Stimulated activated CD4-positive, alpha-beta T cell treated with anti-CD3 and anti-CD28 coated beads, Interleukin-4, amount 100 ng/mL, for 48 hours (primary cell): ENCODE data around the gene BRME1.
"Not testable (repeated sequence)": the region's sequence is repeated elsewhere in the genome, so short reads cannot be mapped to it uniquely, and the experiment has no call there.

Source experiments
- DNase-seq, 2 donors: peaks; one replicate each; pipeline ENCODE4 v3.0.0-alpha.2; 2020; ENCODE audit warnings: low read depth in 2 of 2

BRME1 gene

GRCh38 chr19:13926715-13927114, 20.8 kb upstream of the BRME1 start:
- DNase-seq = no peak

DNA sequence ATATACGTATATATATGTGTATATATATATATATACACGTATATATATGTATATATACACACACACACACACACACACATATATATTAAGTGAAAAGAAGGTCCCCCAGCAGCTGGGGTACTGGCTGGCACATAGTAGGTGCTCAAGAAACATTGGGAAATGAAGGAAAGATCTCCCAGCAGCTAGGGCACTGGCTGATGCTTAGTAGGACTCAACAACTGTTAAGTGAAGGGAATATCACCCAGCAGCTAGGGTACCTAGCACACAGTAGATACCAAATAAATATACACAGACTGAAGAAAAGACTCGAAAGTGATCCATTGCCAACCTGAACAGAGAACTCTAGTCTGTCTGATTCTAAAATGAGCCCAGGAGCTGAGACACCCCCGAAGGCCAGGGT, 20.1 kb upstream of the BRME1 start:
- no peak for DNase-seq

DNA sequence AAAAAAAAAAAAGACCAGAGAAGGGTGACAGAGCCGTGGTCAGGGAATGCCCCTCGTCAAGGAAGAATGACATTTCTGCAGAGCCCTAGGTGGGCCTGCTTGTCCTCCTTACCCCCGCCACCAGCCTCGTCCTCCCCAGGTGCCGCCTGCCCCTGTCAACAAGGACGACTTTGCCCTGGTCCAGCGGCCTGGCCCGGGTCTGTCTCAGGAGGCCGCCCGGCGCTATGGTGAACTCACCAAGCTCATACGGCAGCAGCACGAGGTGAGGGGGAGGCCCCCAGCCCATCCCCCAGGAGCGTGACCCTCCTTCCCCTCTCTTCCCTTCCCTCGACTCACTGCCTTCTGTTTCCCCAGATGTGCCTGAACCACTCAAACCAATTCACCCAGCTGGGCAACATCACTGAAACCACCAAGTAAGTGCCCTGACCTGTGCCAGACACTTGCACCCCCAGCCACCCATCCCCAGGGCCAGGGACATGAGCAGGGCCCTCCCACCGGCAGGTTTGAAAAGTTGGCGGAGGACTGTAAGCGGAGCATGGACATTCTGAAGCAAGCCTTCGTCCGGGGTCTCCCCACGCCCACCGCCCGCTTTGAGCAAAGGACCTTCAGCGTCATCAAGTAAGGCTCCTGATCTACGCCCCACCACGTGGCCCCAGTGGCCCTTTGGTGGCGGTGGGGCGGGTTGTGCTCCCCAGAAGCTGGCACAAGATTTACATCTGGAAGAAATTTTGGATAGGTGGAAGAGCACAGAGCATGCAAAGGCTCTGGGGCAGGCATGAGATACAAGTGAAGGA, 17.5 kb upstream of the BRME1 start:
- DNase-seq = no peak

DNA sequence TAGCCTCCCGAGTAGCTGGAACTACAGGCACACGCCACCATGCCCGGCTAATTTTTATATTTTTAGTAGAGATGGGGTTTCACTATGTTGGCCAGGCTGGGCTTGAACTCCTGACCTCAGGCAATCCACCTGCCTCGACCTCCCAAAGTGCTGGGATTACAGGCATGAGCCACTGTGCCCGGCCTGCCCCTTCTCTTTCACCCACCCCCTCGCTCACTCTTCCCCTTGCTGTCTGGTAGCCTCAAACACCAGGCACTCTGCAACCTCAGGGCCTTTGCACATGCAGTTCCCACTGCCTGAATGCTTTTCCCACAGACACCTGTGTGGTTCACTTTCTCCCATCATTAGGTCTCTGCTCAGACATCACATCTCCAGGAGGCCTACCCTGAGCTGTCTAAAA, 16.2 kb upstream of the BRME1 start:
- DNase-seq = not testable (repeated sequence)

DNA sequence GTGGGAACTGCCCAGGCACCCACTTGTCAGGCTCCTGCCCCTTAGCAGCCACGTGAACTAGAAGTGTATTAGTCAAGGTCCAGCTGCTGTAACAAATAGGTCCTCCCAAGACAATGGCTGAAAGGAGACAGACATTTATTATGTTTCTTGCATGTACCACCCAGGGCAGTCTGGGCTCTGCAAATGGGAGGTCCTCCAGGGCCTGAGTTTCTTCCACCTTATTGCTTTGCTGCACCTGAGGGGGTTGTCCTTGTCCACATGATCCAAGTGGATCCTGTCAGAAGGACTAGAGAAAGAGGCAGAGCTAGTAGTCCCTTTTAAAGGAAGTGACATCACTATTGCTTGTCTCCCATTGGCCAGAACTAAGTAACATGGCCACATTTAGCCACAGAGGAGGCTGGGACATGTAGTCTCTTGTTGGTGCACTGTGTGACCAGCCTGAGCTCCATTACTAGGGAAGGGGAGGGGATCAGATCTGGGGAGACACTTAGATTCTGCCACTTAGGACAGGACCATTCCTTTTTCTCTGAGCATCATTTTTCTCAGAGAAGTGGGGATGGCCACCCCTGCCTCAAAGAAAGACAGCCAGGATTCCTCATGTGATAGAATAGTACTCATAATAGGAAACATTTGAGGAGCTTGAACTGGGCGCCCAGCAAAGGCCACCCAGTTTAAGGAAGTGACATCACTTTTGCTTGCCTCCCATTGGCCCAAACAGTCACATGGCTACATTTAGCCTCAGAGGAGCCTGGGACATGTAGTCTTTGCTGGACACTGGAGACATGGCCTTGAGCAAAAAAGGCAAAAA, 15.2 kb upstream of the BRME1 start:
- peak; percentile 12 to 32 for DNase-seq

GRCh38 chr19:13920524-13920923, 14.6 kb upstream of the BRME1 start:
- DNase-seq = no peak

DNA sequence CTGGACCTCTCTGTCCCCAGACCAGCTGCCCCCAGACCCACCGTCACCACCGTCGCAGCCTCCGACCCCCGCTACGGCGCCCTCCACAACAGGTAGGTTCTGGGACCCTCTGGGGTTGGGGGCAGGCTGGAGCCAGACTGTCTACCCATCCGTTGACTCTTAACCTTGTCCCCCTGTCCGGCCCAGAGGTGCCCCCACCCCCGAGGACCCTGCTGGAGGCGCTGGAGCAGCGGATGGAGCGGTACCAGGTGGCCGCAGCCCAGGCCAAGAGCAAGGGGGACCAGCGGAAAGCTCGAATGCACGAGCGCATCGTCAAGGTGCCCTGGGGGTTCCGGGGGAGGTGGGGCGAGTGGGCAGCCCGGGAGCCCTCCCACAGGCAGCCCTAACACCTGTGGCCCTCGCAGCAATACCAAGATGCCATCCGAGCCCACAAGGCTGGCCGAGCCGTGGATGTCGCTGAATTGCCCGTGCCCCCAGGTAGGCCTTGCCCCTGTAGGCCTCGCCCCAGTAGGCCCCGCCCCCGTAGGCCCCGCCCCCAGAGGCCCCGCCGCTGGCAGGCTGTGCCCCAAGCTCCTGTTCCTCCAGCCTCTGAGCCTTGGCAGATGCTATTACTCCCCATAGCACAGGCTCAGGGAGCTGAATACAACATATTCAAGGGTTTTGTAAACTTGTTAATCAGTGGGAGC, 13.0 kb upstream of the BRME1 start:
- DNase-seq = no peak

GRCh38 chr19:13917888-13918406, 12.0 kb upstream of the BRME1 start:
- DNase-seq = no peak

GRCh38 chr19:13914777-13915176, 8.9 kb upstream of the BRME1 start:
- DNase-seq = no peak

- DNase-seq = no peak
Measured at GRCh38 chr19:13913352-13913751, 7.4 kb upstream of the BRME1 start.

DNA sequence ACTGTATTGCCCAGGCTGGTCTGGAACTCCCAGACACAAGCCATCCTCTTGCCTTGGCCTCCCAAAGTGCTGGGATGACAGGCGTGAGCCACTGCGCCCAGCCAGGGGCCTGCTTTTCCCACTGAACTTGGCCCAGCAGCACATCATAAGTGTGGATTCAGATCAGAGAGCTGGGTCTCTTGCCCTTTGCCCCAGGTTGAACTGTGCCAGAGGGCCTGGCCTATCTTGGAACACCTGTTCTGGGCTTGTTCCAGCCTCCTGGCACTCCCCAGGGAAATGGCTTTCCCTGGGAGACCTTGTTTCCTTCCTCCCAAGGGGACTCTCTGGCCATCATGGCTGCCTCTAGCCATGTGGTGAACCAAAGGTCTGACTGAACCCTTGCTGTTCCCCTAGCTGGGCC, 3.5 kb upstream of the BRME1 start:
- DNase-seq = no peak

GRCh38 chr19:13908674-13909073, 2.8 kb upstream of the BRME1 start:
- DNase-seq = no peak

DNA sequence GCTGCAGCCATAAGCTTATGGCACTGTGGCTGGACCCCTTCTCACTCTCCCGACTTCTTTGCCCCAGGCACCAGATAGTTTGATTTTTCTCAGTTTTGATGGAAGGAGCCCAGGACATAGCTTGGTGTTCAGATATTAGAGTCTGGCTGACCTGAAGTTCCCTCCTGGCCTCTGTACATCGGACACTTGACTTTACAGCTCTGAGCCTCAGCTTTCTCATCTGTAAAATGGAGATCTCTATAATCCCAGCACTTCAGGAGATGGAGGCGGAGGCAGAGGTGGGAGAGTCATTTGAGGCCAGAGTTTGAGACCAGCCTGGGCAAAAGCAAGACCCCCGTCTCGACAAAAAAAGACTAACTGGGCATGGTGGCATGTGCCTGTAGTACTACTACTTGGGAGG, 993 bp upstream of the BRME1 start:
- DNase-seq = no peak

GRCh38 chr19:13906521-13906904, 596 bp upstream of the BRME1 start:
- DNase-seq = no peak

GRCh38 chr19:13902993-13903555, 2.8 kb downstream of the BRME1 start:
- no peak for DNase-seq

- DNase-seq = no peak
Measured at GRCh38 chr19:13899912-13900584, 5.9 kb downstream of the BRME1 start.

DNA sequence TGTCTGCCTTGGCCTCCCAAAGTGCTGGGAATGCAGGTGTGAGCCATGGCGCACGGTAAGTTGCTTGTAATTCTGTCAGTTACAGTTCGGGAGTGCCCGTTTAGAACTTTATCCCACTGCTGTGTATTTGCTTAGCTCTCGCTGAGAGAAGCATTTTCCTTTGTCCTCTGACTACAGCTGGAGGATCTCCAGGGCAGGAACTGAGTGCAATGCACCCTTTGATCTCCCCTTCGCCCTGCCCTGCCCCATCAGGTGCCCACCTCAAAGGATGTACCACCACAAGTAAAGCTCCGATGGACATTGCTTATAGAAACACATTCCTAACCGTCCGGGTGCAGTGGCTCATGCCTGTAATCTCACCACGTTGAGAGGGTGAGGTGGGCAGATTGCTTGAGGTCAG, 6.5 kb downstream of the BRME1 start:
- DNase-seq = no peak

DNA sequence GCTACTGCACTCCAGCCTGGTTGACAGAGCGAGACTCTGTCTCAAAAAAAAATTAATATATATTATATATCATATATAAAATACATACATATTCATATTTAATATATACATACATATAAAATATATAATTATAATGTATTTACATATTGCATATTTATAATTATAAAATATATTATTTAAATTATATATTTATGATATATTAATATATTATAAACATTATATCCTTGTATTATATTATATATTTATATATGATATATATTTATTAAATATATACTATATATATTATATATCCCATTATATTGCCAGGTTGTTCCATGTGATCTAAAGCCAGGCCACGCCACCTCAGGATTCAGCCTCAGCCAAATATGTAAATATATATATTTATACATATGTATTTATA, 9.7 kb downstream of the BRME1 start:
- no peak for DNase-seq

DNA sequence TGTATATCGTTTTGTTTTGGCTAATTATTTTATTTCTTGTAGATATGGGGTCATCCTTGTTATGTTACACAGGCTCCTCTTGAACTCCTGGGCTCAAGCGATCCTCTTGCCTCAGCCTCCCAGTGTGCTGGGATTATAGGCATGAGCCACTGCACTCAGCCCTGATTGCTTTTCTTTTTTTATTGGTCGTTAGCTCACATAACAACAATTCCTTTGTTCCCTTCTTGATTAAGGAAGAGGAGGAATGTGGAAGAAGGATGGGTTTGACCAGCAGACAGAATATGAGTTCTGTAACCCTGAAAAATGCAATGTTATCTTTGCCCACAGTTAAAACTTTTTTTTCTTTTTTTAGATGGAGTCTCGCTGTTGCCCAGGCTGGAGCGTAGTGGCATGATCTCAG, 11.4 kb downstream of the BRME1 start:
- DNase-seq = no peak

GRCh38 chr19:13892870-13893269, 13.0 kb downstream of the BRME1 start:
- DNase-seq = no peak

- no peak for DNase-seq
Measured at GRCh38 chr19:13890136-13890535, 15.8 kb downstream of the BRME1 start.

GRCh38 chr19:13888281-13888680, 17.6 kb downstream of the BRME1 start:
- DNase-seq = no peak
